ENCODE results near the gene INPP4B.

GRCh38 chr4:142663828-142664227, 182.3 kb downstream of the INPP4B start:
- no peak for TF ChIP-seq CTCF (IDR thresholded peaks at IDR 0.05; ENCODE audit: borderline replicate concordance, extremely low read depth, low read length, poor library complexity, severe bottlenecking)
- no peak for TF ChIP-seq EZH2 (IDR thresholded peaks at IDR 0.05; ENCODE audit: borderline replicate concordance, low read depth, low read length, severe bottlenecking)

Measured in DND-41 (cell line).